Upper lobe of left lung (tissue), 4 donors: ENCODE data around the gene SRP54.

Source experiments
- EP300 ChIP-seq, 4 donors: sonication (generic); formaldehyde crosslinking; IDR thresholded peaks; one replicate each; pipeline ENCODE4 v1.5.1; 2017; ENCODE audit warnings: antibody characterized with exemption in 4 of 4, control low read depth in 2 of 4
- POLR2A ChIP-seq, 4 donors: fragments of 450-650 bp; IDR thresholded peaks; one replicate each; pipeline ENCODE4 v1.5.1; 2016 to 2017; ENCODE audit warnings: antibody characterized with exemption in 4 of 4, mild to moderate bottlenecking in 2 of 4
- POLR2AphosphoS5 ChIP-seq, 2 donors: sonication (generic); formaldehyde crosslinking; IDR thresholded peaks; one replicate each; pipeline ENCODE4 v1.5.1; 2017; ENCODE audit warnings: antibody characterized with exemption in 2 of 2
- TF ChIP-seq, protein P1 (sequence below), 6 experiments: fragments of 450-650 bp in 4 of 6; fragments of 200-600 bp in 2 of 6; sonication (generic) in 2 of 6; IDR thresholded peaks; one replicate each; pipeline ENCODE4 v1.5.1; 2016 to 2019; ENCODE audit warnings: antibody characterized with exemption in 6 of 6

DNA sequence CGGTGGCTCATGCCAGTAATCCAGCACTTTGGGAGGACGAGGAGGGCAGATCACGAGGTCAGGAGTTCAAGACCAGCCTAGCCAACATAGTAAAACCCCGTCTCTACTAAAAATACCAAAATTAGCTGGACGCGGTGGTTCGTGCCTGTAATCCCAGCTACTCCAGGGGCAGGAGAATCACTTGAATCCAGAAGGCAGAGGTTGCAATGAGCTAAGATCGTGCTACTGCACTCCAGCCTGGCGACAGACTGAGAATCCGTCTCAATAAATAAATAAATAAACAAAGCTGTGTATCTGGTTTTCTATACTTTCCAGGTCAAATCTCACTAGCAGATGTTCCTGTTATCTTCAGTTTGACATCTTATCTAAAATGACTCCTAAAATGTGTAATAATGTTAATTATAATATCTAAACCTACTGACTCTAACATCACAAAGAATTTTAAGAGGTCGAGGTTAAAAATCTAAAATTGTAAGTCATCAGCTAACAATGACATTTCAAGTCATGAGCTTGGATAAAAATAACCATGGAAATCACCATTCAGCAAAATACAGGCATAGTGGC lies 2.4 kb upstream of the SRP54 start:
- TF ChIP-seq, protein P1, sequence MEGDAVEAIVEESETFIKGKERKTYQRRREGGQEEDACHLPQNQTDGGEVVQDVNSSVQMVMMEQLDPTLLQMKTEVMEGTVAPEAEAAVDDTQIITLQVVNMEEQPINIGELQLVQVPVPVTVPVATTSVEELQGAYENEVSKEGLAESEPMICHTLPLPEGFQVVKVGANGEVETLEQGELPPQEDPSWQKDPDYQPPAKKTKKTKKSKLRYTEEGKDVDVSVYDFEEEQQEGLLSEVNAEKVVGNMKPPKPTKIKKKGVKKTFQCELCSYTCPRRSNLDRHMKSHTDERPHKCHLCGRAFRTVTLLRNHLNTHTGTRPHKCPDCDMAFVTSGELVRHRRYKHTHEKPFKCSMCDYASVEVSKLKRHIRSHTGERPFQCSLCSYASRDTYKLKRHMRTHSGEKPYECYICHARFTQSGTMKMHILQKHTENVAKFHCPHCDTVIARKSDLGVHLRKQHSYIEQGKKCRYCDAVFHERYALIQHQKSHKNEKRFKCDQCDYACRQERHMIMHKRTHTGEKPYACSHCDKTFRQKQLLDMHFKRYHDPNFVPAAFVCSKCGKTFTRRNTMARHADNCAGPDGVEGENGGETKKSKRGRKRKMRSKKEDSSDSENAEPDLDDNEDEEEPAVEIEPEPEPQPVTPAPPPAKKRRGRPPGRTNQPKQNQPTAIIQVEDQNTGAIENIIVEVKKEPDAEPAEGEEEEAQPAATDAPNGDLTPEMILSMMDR (IDR thresholded peaks at IDR 0.05), result no peak
- TF ChIP-seq EP300 (IDR thresholded peaks at IDR 0.05), result no peak
- TF ChIP-seq POLR2A (IDR thresholded peaks at IDR 0.05), result no peak
- TF ChIP-seq POLR2AphosphoS5 (IDR thresholded peaks at IDR 0.05), result no peak
